ENCODE data around the gene HERC3. TPM values are rescaled to one million over a fixed set of nuclear protein-coding genes. Genes with fewer than 3 reads are reported as not detected.

HERC3 gene
- total and polyA plus RNA-seq, 2 donors (not counting 1 experiment from before 2014, with no cell fraction given), result 24.0 to 78.1 TPM

GRCh38 chr4:88729146-88729760 lies 137.0 kb downstream of the HERC3 start:
- Histone ChIP-seq H4K20me1 (ENCODE audit: control insufficient read depth, insufficient read depth, low read length, poor library complexity, severe bottlenecking) (no peaks in the 10 kb centered on the region), H3K9me3 (ENCODE audit: control extremely low read depth in 1 of 3, control insufficient read depth in 2 of 3, insufficient read depth in 1 of 3, low read length in 2 of 3) (no peaks in the 10 kb centered on the region), H2AFZ (ENCODE audit: insufficient read depth, low read depth, low read length, poor library complexity, severe bottlenecking) (no peak overlapping the region), H3K9ac (ENCODE audit: low read length) (no peak overlapping the region), H3K27me3 (replicated peaks in 1 of 4; ENCODE audit: control extremely low read depth in 1 of 4, control insufficient read depth in 3 of 4, insufficient read depth in 4 of 4, low read length in 3 of 4) (no peaks in the 10 kb centered on the region), H3K4me2 (replicated peaks; ENCODE audit: low read depth, low read length, poor library complexity, severe bottlenecking) (no peak overlapping the region), H3K79me2 (ENCODE audit: control insufficient read depth, insufficient read depth, low read length) (no peaks in the 10 kb centered on the region), H3K4me1 (ENCODE audit: control insufficient read depth in 2 of 2, insufficient read depth in 2 of 2, low read length in 2 of 2) (no peaks in the 10 kb centered on the region), H3K4me3 (ENCODE audit: control extremely low read depth in 1 of 5, extremely low read depth in 1 of 5, insufficient read depth in 1 of 5, low read depth in 2 of 5, low read length in 4 of 5) (no peak overlapping the region), H3K36me3 (replicated peaks in 1 of 2; ENCODE audit: control extremely low read depth in 1 of 2, control insufficient read depth in 1 of 2, extremely low read depth in 1 of 2, insufficient read depth in 2 of 2, low read length in 1 of 2) (peaks cover 9 to 27% of the 10 kb centered on the region in 2 experiments), H3K27ac (ENCODE audit: low read length in 2 of 2) (no peak overlapping the region)
- DNase-seq (no peak), ATAC-seq (ENCODE audit: low read depth) (no peak)
- POLR2A ChIA-PET, result no interaction called here
- Mint-ChIP-seq H3K9me3 (ENCODE audit: insufficient read depth) (no peaks in the 10 kb centered on the region), H3K27ac (no peak overlapping the region), H3K4me1 (no peaks in the 10 kb centered on the region), H3K4me3 (no peak overlapping the region), H3K27me3 (no peaks in the 10 kb centered on the region)
- TF ChIP-seq EZH2 (IDR thresholded peaks at IDR 0.05; ENCODE audit: borderline replicate concordance, insufficient read depth, low read depth, low read length, poor library complexity, severe bottlenecking), result no peak
- TF ChIP-seq CTCF (IDR thresholded peaks at IDR 0.05), result no peak
- CTCF ChIA-PET, result no interaction called here
- WGBS (ENCODE audit: insufficient coverage), result 77% methylated on average over 2 of the region's 6 CpGs
- intact Hi-C loops (cut with micrococcal nuclease), result no loop called here

GRCh38 chr4:88730811-88731210 lies 138.5 kb downstream of the HERC3 start:
- ATAC-seq (ENCODE audit: low read depth) (no peak), DNase-seq (no peak)
- Mint-ChIP-seq H3K27me3 (no peaks in the 10 kb centered on the region), H3K9me3 (ENCODE audit: insufficient read depth) (no peaks in the 10 kb centered on the region), H3K27ac (no peak overlapping the region), H3K4me3 (no peak overlapping the region), H3K4me1 (no peaks in the 10 kb centered on the region)
- Histone ChIP-seq H2AFZ (ENCODE audit: insufficient read depth, low read depth, low read length, poor library complexity, severe bottlenecking) (no peak overlapping the region), H3K9ac (ENCODE audit: low read length) (no peak overlapping the region), H4K20me1 (ENCODE audit: control insufficient read depth, insufficient read depth, low read length, poor library complexity, severe bottlenecking) (no peaks in the 10 kb centered on the region), H3K27ac (ENCODE audit: low read length in 2 of 2) (no peak overlapping the region), H3K4me1 (ENCODE audit: control insufficient read depth in 2 of 2, insufficient read depth in 2 of 2, low read length in 2 of 2) (no peaks in the 10 kb centered on the region), H3K4me3 (ENCODE audit: control extremely low read depth in 1 of 5, extremely low read depth in 1 of 5, insufficient read depth in 1 of 5, low read depth in 2 of 5, low read length in 4 of 5) (no peak overlapping the region), H3K27me3 (replicated peaks in 1 of 4; ENCODE audit: control extremely low read depth in 1 of 4, control insufficient read depth in 3 of 4, insufficient read depth in 4 of 4, low read length in 3 of 4) (no peaks in the 10 kb centered on the region), H3K4me2 (replicated peaks; ENCODE audit: low read depth, low read length, poor library complexity, severe bottlenecking) (no peak overlapping the region), H3K9me3 (ENCODE audit: control extremely low read depth in 1 of 3, control insufficient read depth in 2 of 3, insufficient read depth in 1 of 3, low read length in 2 of 3) (no peaks in the 10 kb centered on the region), H3K36me3 (replicated peaks in 1 of 2; ENCODE audit: control extremely low read depth in 1 of 2, control insufficient read depth in 1 of 2, extremely low read depth in 1 of 2, insufficient read depth in 2 of 2, low read length in 1 of 2) (peaks cover 7 to 19% of the 10 kb centered on the region in 2 experiments), H3K79me2 (ENCODE audit: control insufficient read depth, insufficient read depth, low read length) (no peaks in the 10 kb centered on the region)
- ChIA-PET POLR2A (no interaction called here), CTCF (no interaction called here)
- intact Hi-C loops (cut with micrococcal nuclease), result no loop called here
- WGBS (ENCODE audit: insufficient coverage), result 90% methylated on average over 4 of the region's 5 CpGs
- no peak for TF ChIP-seq CTCF (IDR thresholded peaks at IDR 0.05)
- TF ChIP-seq EZH2 (IDR thresholded peaks at IDR 0.05; ENCODE audit: borderline replicate concordance, insufficient read depth, low read depth, low read length, poor library complexity, severe bottlenecking), result no peak
